NCI-H1417 (cell line): ENCODE data around the gene TXK.
A peak's percentile ranks its signal among the peaks of the same experiment; 100 is the strongest.

Source experiments
- DNase-seq, 3 experiments: peaks; one replicate each; lab custom pipeline; 2025; lab: John Stamatoyannopoulos, UW

Gene TXK

DNA sequence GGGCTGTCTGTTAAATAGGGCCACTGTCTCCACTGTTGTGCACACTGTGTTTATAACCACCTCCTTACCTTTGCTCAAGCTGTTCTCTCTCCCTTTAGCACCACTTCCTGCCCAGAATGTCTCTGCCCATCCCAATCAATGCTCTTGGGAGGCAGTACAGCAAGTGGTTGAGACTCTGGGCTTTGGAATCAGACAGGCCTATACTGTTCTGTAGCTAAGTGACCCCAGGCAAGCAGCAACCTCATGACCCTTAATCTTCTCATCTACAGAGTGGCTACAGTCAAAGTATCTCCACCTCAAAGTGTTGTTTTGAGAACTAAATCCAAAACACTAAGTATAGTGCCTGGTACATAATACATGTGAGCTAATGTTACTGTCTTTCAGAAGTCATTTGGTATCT is 3.8 kb upstream of the TXK start:
- no peak for DNase-seq

DNA sequence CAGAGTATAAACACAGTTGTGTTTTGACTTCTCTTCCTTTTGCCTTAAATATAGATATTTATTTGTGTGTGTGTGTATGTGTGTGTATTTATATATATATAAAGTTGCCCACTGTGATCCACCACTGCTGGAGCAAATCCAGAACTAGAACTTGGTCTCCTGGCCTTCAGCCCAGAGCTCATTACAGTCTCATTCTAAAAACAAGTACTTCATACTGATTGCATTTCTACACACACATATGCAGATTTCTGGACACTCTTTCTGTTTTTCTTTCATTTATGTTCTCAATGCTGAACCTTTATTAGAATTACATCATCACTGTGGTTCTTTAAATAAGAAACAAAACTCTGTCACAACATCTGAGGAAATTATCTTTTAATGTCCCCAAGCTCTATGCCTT is 381 bp downstream of the TXK start:
- no peak for DNase-seq

DNA sequence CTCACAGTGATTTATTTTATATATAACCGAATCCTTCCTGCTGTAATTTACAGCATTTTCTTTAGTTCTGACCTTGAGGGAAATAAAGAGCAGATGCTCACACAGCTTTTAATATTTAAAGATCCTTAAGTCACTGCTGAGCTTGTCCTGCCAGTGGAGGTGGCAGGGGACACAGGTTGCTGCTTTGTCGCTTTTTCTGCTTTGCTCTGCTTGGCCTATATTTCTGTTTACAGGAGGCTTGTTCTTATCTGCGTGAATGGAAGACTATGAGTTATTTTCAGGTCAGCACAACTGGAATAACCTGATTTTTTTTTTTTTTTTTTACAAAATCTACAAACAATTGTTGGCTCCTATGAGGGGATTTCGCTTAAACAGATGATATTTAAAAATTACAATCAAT is 2.3 kb downstream of the TXK start:
- DNase-seq: no peak

DNA sequence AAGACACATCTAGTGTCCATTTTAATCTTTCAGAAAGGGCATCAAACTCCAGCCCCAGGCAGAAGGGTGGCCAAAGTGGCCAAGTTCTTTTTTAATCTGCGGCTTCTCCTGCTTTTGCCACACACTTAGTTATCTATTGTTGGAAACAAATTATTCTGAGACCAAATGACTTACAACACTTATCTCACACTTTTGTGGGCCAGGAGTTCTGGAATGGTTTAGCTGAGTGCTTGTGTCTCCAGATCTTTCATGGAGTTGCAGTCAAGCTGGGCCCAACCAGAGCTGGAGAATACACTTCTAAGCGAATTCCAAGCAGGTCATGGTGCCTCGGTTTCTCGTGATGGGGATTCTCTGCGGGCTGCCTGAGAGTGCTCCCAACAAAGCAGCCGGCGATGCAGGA is 4.0 kb downstream of the TXK start:
- DNase-seq: no peak

DNA sequence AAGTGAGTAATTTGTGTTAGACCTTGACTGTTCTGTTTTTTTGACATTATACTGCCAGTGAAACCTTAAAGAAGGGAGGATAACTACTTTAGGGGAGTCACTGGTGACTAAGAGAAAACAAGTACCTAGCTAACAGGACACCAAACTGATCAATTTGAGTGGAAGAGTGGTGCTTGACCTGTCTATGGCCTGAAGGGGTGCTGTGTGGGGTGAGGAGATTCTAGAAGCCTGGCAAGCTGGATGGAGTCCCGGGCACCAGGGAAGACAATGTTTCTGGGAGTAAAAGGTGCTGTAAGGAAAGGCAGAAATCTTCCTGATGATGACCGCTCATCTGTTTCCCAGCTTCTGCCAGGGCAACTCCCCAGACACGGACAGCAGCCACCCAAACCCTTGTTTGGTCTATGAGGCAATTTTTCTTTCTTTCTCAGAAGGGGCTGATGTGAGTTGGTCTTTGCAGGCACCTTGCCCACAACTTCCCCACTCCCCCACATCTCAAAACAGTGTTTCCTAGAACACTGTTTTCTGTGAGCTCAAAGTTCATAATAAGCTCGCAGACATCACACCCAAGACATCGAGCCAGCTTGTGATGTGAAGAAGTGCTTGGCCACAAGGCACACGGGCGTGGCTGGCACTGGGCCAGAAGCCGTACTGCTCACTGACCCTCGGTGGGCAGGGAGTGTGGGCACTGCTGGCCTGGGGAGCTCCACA is 4.6 kb downstream of the TXK start:
- DNase-seq: no peak

DNA sequence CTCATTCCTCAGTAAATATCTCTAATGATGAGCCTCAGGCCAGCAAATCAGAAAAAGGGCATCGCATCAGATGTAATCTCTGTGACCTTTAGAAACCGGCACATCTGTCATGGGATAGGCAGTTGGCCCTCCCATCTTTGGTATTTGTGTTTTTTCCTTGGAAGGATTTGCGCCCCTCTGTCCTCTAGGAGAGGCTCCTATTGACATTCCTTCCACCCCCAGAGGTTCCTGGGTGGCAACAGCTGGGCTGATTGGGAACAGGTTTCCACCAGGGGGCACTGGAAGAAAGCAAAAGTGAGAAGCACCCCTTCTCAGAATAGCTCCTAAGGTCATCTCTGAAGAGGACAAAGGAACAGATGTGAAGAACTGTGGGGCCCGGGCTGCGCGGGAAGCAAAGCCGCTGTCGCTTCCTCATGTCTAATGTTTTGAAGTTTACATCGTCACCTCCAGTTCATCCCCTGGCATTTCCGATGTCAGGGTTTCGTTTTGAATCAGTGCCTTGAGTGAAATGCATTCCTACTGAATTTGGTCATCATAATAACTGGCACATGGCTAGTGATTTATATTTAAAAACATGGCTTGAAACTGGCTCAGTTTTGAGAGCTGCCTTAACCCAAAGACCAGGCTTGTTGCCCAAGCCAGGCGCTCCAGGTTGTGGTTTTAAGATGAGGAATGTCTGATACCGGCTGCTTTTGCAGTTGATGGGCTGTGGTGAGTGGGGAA is 6.2 kb downstream of the TXK start:
- DNase-seq: peak; percentile 28 to 72 (median 49)

DNA sequence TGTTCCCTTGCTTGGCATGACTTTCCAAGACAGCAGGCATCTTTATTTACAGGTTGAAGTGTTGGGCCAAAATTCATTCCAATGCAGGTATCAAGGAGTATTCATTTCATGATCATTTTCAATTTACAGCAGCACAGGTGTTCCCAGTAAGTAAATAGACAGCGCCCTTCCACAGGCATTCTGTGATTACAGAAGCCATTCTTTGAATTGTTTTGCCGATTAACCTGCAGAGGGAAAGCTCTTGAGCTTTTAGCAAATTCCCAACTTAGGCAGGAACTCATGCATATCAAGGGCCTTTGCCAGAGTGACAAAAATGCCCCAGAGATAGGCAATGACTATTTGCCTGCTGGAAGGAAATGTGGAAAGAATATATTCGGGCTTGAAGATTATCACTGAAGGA is 6.8 kb downstream of the TXK start:
- DNase-seq: peak; percentile 15 to 87 (median 38)

DNA sequence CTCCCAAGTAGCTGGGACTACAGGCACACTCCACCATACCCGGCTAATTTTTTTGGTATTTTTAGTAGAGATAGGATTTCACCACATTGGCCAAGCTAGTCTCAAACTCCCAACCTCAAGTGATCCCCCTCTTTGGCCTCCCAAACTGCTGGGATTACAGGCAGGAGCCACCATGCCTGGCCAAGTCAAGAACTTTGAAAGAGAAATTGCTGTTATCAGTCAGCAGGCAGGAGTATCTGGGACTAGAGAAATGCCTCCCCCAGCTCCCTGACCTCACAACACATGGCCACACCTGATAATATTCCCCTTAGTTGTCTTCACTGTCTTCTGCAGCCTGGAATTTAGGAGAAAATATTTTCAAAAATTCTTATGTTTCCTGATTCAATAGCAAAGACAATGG is 7.4 kb downstream of the TXK start:
- no peak for DNase-seq

DNA sequence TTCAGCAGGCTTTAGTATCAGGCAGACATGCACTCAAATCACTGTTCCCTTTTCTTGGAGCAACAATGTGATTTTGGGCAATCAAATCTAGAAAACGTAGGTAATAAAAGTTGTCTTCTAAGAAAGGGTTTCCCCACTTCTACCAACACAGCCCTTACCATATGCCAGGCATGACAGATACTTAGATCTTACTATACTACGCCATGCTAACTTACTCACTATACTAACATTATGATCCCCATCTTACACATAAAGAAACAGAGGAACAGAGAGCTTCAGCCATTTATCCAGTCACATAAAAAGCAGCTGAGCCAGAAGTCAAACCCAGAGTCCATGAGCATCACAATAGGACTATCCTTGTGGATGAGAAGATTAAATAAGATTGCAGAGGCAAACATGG is 9.2 kb downstream of the TXK start:
- no peak for DNase-seq

DNA sequence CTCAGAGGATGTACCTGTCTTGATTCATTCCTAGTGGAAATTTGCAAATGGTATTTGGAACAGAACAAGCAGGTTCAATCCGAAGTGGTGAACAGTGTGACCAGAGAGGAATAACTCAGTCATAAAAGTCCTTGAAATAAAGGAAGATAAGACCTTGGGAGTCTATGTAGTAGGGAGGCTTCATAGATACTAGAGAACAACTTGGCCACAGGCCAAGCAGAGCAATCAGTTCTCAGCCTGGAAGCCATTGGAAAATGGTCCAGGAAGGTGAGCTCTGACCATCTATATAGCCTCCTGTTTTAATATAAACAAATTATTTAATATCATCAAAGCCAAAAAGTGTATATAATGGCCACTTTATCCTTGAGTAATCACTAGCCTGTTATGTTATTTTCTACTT is 11.3 kb downstream of the TXK start:
- DNase-seq: peak in 1 of 3 experiments; percentile 20

DNA sequence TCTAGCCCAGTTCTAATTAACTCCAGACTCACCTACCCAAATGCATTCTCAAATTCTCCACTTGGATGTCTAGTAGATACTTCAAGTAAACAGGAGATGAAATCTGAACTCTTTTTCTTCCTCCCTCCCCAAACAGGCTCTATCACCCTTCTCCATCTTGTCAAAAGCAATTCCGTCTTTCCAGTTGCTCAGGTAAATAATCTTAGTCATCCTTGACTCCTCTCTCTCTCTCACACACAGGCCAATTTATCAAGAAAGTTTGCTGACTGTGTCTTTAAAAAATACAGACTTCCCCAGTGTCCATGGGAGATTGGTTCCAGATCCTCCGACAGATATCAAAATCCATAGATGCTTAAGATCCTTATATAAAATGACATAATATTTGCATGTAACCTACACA is 12.9 kb downstream of the TXK start:
- no peak for DNase-seq

DNA sequence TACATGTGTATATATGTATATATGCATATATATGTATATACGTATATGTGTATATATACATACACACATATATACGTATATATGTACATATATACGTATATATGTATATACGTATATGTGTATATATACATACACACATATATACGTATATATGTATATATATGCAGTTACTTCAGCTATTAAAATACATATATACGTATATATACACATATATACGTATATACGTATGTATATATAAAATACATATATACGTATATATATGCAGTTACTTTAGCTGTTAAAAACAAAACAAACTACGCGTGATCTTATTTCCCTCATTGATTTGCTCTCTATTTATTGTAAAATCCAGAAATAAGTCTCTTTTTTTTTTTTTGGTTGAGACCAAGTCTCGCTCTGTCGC is 13.9 kb downstream of the TXK start:
- no peak for DNase-seq

DNA sequence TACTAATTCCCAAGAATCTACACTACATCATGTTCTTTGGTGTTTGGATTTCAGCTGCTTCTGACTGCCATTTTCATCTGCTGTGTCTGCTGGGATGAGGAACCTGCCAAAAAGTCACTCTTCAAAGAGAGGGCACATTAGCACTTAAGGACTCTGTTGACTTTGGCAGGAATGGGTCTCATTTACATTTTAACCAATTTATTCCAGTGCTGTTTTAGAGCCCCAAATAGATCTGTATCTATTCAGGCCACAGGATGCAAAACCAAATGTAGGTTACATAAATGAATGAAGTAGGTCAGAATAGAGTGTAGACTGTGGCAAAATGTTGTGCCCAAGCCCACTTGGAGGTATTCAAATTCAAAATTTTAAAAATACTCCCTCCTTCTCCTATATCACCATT is 14.4 kb downstream of the TXK start:
- no peak for DNase-seq

DNA sequence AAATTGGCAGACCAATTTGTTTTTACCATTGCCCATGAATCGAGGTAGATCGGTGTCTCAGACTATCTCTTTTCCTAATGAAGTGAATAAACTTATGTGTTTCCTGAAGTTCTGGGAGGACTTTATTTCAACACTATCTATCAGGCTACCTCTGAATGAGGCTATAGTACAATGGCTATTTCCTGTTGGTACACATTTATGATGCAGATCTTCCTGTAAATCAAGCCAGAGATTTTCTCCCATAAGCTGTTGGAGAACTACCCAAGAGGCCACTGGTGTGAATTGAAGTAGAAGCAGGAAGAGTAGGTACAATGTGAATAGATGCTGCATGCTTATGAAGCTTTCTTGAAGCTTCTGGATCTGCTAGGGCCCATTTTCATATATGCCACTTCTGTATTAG is 16.0 kb downstream of the TXK start:
- DNase-seq: no peak

DNA sequence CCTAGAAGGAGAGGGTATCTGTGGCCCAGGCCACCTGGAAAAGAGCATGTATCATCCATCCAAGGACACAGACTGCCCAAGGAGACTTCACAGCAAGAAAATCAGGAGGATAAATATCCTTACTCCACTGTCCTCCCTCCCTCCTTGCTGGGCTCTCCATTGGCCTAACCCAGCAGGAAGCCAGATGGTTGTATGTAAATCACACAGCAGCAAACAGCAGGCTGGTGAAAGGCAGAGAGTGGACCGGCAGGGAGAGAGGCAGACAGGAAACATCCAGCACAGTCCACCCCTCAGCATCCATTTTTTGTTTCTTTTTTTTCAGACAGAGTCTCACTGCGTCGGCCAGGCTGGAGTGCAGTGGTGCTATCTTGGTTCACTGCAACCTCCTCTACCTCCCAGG is 17.5 kb downstream of the TXK start:
- no peak for DNase-seq

DNA sequence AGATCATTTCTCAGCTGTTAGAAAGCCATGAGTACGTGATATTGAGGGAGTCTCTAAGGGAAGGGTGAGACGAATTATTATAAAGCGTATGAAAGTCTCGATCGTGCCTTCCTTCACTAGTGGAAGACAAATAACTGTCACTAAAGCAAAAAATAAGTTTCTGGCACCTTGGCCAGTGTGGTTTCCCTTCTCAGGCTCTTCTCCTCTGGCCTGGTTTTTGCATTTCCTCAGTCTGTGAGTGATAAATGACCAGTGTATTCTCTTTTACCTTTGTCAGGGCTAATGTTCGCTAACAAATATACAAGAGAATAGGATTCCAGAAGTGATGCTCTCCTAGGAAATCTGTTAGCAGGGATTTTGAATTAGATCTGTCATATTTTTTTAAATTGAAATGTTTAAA is 19.6 kb downstream of the TXK start:
- no peak for DNase-seq

DNA sequence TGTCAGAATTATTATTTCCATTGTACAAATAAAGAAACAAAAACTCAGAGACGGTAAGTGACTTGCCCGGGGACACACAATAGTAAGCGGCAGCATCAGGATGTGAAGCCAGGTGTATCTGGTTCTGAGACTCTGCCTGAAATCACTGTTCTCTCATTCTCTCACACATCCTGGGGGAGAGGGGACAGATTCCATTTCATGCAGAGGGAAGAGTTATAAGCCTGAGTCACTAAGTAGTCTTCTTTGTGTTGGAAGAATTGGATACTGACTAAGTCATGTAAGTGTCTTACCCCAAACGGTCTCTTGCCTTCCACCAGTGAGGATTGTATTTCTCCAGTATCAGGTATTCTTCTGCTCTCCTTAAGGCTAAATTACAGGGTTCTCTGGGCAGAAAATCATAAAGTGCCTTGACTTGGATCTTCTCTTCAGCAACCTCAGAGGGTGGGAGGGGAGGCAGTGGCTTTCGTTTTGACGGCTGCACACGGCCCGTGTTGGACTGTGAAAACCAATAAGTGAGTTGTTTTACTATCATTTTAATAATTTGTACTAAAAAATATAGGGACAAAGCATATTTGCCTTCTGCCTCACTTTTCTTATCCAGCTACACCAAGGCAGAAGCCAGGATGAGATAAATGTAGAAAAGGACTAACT is 21.9 kb downstream of the TXK start:
- no peak for DNase-seq

DNA sequence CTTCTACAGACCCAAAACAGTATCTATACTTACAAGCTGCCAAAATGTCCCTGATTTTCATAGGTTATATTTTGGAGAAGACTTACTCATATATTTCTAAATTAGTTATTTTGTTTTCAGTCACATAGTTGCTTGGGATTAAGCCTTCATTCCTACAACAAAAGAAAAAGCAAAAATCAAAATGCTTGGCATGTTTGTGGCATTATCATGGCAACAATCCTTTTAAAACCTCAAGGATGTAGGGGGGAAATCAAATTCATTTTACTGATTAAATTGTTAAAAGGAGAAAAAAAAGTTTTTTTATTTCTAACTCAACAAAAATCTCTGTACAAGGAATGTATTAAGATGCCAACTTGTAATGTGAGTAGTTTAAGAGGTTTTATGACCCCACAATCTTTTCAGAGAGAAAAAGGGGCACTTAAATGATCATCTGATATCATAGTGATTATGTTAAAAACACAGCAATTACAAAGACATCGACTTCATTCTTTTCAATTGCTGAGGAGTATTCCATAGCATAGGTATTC is 23.5 kb downstream of the TXK start:
- no peak for DNase-seq

DNA sequence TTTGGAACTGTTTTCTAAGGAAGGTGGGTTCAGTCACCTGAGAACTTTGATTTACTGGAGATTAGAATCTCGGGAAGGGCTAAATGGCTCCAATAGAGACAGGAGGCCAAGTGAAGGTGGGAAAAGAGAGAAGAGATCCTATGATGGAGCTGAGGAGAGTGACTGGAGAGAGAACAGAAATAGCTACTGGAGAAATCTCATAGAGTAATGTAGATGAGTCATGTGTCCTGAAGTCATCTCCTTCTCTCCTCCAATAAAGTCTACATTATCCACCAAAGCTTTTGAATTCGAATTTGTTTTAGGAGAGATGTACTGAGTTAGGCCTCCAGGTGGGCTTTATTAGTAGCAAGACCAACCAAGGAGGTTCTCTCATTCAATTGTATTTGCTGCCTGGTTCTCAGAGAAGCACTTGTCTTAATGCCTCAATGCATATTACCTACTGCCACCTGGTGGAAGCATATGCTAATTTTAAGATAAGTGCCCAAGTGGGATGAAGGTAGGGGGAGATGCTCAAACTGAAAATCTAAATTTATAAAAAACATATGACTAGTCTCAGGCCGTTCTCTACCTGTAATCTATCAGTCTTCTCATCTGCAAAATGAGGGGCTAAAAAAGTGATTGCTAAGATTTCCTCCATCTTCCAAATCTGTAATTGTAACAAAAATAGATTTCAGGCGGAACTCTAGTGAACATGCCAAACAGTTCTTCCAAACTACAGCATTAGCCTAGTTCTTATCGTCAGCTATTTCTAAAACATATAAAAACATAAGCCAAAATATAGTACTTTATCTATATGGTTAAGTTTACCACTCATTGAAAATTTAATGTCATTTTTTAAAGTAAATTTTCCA is 24.4 kb downstream of the TXK start:
- peak; percentile 48 to 80 (median 48) for DNase-seq

DNA sequence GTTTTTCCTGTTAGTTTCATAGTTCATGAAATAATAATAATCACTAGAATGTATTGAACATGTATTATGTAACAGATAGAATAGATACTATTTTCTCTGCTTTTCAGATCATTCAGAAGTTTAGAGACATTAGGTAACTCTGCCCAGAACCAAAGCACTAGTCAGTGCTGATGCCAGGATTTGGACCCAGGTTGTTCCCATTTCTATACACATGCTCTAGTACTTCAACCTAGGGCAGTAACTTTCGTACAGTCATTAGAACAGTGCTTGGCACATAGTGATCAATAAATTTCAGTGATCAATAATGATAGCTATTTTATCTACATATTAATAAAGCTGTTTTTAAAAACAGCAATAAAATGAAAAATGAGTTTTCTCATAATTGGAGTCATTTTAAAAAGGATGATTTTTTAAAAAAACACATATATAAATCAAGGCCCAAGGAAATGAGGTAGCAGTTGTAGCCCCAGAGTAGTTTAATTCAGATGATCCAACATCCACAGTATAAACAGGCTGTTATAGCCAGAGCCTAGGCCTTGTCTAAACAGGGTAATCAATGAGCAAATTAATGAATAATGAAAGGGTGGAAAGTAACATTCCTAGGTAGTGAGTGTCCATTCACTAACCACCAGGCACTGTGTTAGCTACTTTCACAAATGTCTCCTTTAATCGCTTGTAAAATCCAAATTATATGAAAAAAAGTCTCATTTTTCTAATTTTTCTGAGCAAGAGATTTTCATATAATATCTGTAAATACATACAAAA is 25.6 kb downstream of the TXK start:
- no peak for DNase-seq

DNA sequence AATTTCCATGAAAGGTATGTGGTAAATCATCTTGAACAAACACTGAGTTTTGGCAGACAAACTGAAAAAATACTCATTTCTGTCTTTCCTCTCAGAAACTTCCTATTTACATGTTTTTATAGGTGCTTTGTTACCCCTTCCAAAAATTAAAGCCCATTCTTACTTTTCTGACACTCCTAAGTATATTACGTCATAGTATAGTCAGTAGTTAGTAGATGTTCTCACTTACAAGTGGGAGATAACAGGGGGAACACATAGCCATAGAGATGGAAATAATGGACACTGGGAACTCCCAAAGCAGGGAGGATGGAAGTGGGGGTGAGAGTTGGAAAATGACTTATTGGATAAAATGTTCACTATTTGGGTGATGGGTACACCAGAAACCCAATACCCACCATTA is 28.8 kb downstream of the TXK start:
- DNase-seq: no peak
